Esophagus squamous epithelium (tissue), 5 donors: ENCODE results near the gene ST7. TPM values are rescaled to one million over a fixed set of nuclear protein-coding genes. Genes with fewer than 3 reads are reported as not detected.

Source experiments
- DNase-seq: peaks from one replicate; lab custom pipeline; 2025; lab: John Stamatoyannopoulos, UW
- H3K27ac ChIP-seq, 4 donors: fragments of 200-600 bp; sonication (generic); one replicate each; pipeline ENCODE4 v1.5.1; 2016 to 2019; ENCODE audit warnings: mild to moderate bottlenecking in 1 of 4
- H3K27me3 ChIP-seq, 4 donors: fragments of 200-600 bp; sonication (generic); 1 replicate in 3 of 4; 2 replicates in 1 of 4; pipeline versions ENCODE4 v1.5.1 to v1.6.0; 2017 to 2021; ENCODE audit warnings: antibody characterized with exemption in 1 of 4
- H3K36me3 ChIP-seq, 3 donors: fragments of 200-600 bp; sonication (generic); one replicate each; pipeline ENCODE4 v1.5.1; 2016 to 2019
- H3K4me1 ChIP-seq, 3 donors: fragments of 200-600 bp; sonication (generic); one replicate each; pipeline ENCODE4 v1.5.1; 2017 to 2019
- H3K4me3 ChIP-seq, 4 donors: fragments of 200-600 bp; sonication (generic); 1 replicate in 3 of 4; 2 replicates in 1 of 4; pipeline ENCODE4 v1.5.1; 2016 to 2019; ENCODE audit warnings: mild to moderate bottlenecking in 2 of 4, moderate library complexity in 1 of 4
- H3K9me3 ChIP-seq, 3 donors: fragments of 200-600 bp; sonication (generic); one replicate each; pipeline ENCODE4 v1.5.1; 2016 to 2019
- CTCF ChIP-seq, 6 experiments: fragments of 450-650 bp in 4 of 6; fragments of 200-600 bp in 2 of 6; sonication (generic) in 2 of 6; IDR thresholded peaks; one replicate each; pipeline ENCODE4 v1.5.1; 2016 to 2019; ENCODE audit warnings: antibody characterized with exemption in 6 of 6, mild to moderate bottlenecking in 4 of 6, moderate library complexity in 4 of 6
- POLR2A ChIP-seq, 4 donors: fragments of 450-650 bp; IDR thresholded peaks; one replicate each; pipeline ENCODE4 v1.6.1; 2017; ENCODE audit warnings: antibody characterized with exemption in 4 of 4, mild to moderate bottlenecking in 4 of 4, moderate library complexity in 3 of 4
- WGBS, 2 donors: methylation state at CpG; one replicate each; pipeline ENCODE4 v1.1.5; 2018; 5-methylcytosine and 5-hydroxymethylcytosine counted together
- intact Hi-C: fragments of 100-400 bp; cut with DNase I; formaldehyde crosslinking; loops from one replicate; pipeline ENCODE4 v1.15.0; 2022
- total RNA-seq, 4 donors: library from RNA; depleted of rRNA; stranded (reverse); fragments of >200 nt; gene quantifications; one replicate each; pipeline ENCODE4 v1.1.0, GENCODE V29; 2016
- donor health status: DM: yes; HTN: yes; CAD: no.

ST7 gene
- total RNA-seq, 4 donors from 2014 or later: 12.9 to 18.0 (median 15.3) TPM

GRCh38 chr7:116918704-116919103 is 34.6 kb upstream of the ST7 start:
- TF ChIP-seq POLR2A (IDR thresholded peaks at IDR 0.05) (no peak), CTCF (IDR thresholded peaks at IDR 0.05) (no peak)
- Histone ChIP-seq H3K36me3 (peaks cover 5 to 82% (median 22%) of the 10 kb centered on the region in 3 donors), H3K9me3 (no peaks in the 10 kb centered on the region), H3K27ac (no peak overlapping the region), H3K4me1 (no peaks in the 10 kb centered on the region), H3K27me3 (no peaks in the 10 kb centered on the region), H3K4me3 (no peak overlapping the region)
- intact Hi-C loops: no loop called here
- no peak for DNase-seq
- 94 to 96% methylated on average over 3 of the region's 3 CpGs for WGBS, 2 donors

GRCh38 chr7:116920359-116920758 is 32.9 kb upstream of the ST7 start:
- no peak for TF ChIP-seq POLR2A (IDR thresholded peaks at IDR 0.05)
- TF ChIP-seq CTCF (IDR thresholded peaks at IDR 0.05): no peak
- Histone ChIP-seq H3K9me3 (no peaks in the 10 kb centered on the region), H3K4me1 (no peaks in the 10 kb centered on the region), H3K27me3 (no peaks in the 10 kb centered on the region), H3K27ac (no peak overlapping the region), H3K36me3 (peaks cover 5 to 65% (median 13%) of the 10 kb centered on the region in 3 donors), H3K4me3 (no peak overlapping the region)
- intact Hi-C loops: no loop called here
- no peak for DNase-seq

GRCh38 chr7:116922545-116922944 is 30.8 kb upstream of the ST7 start:
- Histone ChIP-seq H3K9me3 (no peaks in the 10 kb centered on the region), H3K27me3 (no peaks in the 10 kb centered on the region), H3K36me3 (peaks cover 0 to 43% (median 5%) of the 10 kb centered on the region in 3 donors), H3K4me3 (no peak overlapping the region), H3K4me1 (no peaks in the 10 kb centered on the region), H3K27ac (no peak overlapping the region)
- DNase-seq: no peak
- intact Hi-C loops: no loop called here
- TF ChIP-seq POLR2A (IDR thresholded peaks at IDR 0.05) (no peak), CTCF (IDR thresholded peaks at IDR 0.05) (no peak)
- 68 to 80% methylated on average over 5 of the region's 5 CpGs for WGBS, 2 donors

GRCh38 chr7:116924741-116925140 is 28.6 kb upstream of the ST7 start:
- no peak overlapping the region for H3K4me3 ChIP-seq
- intact Hi-C loops: no loop called here

GRCh38 chr7:116929021-116929420 is 24.3 kb upstream of the ST7 start:
- Histone ChIP-seq H3K9me3 (no peaks in the 10 kb centered on the region), H3K4me3 (no peak overlapping the region), H3K27ac (no peak overlapping the region), H3K36me3 (no peaks in the 10 kb centered on the region), H3K4me1 (peaks cover 0 to 8% (median 2%) of the 10 kb centered on the region in 3 donors), H3K27me3 (no peaks in the 10 kb centered on the region)
- 29 to 37% methylated on average over 3 of the region's 3 CpGs for WGBS, 2 donors
- no peak for DNase-seq
- intact Hi-C loops: no loop called here
- no peak for TF ChIP-seq CTCF (IDR thresholded peaks at IDR 0.05)
- TF ChIP-seq POLR2A (IDR thresholded peaks at IDR 0.05): no peak

More at GRCh38 chr7:116924741-116925140, 28.6 kb upstream of the ST7 start:
- no peak overlapping the region for H3K27ac ChIP-seq
- TF ChIP-seq CTCF (IDR thresholded peaks at IDR 0.05) (no peak), POLR2A (IDR thresholded peaks at IDR 0.05) (no peak)
- H3K9me3 ChIP-seq: no peaks in the 10 kb centered on the region
- H3K36me3 ChIP-seq: peaks cover 0 to 21% (median 0%) of the 10 kb centered on the region in 3 donors
- H3K4me1 ChIP-seq: no peaks in the 10 kb centered on the region
- DNase-seq: no peak
- H3K27me3 ChIP-seq: no peaks in the 10 kb centered on the region
- 59 to 67% methylated on average over 5 of the region's 5 CpGs for WGBS, 2 donors
